NCI-H2081 (cell line): Measurements from ENCODE around the gene UNC13C.
"Not testable (repeated sequence)": the region's sequence is repeated elsewhere in the genome, so short reads cannot be mapped to it uniquely, and the experiment has no call there.

ENCODE experiments used
- DNase-seq, 2 experiments: peaks; one replicate each; lab custom pipeline; 2025; lab: John Stamatoyannopoulos, UW

Gene UNC13C

DNA sequence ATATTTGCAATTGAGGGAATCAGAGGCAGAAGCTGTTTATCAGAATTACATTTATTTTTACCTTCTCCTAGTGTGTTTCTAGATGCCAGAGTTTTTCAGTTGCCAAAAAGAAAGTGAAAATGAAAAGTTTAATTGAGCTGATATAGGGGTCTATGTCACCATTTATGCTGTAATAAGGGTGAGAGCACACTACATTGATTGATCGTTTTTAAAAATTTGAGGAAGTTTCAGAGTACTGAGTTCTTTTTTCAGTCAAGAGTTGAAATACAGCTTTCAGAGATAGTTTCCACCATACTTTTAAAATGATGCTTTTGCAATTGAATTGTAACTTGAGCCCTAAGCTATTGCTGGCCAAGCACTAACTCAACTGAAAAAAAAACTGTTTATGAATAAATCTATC is 326.9 kb downstream of the UNC13C start:
- no peak for DNase-seq

GRCh38 chr15:54307252-54307902 is 329.1 kb downstream of the UNC13C start:
- DNase-seq: no peak

DNA sequence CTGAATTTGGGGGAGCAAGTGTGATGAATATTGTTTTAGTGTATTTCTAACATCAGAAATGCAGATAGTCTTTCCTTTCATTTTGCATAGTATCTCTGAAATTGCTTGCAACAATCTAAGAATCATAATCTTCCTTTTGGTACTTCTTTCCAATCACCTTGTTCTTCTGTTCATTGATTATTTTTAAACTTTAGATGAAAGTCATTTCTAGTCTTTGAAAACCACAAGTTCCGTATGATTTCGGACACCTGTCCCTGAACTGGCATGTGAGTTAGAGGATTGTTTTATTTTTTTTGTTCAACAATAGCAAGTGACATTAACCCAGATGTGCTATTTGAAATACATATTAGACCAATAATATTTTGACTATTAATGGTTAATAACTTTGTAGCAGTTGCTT is 329.7 kb downstream of the UNC13C start:
- DNase-seq: no peak

DNA sequence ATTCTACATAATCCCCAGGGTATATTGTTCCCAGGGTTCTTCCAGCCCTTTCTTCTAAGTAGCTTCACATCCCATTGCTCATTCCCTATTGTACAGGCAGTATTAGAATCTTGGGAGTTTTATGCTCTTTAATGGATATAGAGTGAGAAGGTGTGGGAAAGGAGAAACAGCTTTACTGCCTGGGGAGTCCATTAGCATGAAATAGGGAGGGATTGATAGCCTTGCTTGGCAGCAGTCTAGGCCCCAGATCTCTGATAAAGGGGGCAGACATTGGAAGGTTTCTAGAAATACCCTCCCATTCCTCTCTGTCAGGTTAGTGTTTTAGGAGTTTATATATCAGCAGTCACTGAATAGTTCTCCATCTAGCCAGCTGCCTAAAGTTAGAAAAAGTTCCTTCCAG is 334.3 kb downstream of the UNC13C start:
- DNase-seq: no peak

- no peak for DNase-seq
Observed at GRCh38 chr15:54321426-54321825, 343.2 kb downstream of the UNC13C start.

GRCh38 chr15:54322341-54322740 is 344.1 kb downstream of the UNC13C start:
- no peak for DNase-seq

DNA sequence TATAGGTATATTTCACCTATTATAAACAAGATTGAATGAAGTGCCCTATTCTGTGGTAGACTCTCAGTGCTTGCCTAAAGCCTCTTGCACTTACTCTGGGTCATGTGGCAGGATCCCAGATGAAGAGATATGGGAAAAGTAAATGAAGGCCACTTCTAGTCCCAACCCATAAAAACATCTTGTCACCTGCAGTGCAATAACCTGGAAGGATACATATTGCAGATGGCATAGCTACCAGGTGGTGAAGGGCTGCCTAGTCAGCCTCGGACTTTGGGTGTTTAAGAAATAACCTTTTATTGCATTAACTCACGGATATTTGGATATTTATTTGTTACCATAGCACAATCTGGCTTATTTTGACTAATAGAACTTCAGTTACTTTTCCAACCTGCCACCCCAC is 367.1 kb downstream of the UNC13C start:
- DNase-seq: no peak

DNA sequence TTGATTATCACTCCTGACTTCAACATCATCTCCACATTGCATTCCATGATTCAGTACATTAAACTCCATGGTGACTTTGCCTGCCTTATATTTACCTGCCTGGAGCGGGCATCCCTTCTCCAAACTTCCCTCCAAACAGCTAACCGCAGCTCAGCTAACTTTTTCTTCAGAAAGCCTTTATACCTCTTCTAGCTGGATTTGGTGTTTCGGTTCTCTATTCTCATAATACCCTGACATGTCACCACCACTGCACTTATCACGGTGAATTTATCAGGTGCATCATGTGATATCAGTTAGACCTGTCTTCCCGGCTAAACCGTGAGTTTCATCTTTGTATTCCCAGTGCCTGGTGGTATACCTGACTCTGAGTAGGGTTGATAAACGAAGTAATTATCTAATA is 367.6 kb downstream of the UNC13C start:
- no peak for DNase-seq

DNA sequence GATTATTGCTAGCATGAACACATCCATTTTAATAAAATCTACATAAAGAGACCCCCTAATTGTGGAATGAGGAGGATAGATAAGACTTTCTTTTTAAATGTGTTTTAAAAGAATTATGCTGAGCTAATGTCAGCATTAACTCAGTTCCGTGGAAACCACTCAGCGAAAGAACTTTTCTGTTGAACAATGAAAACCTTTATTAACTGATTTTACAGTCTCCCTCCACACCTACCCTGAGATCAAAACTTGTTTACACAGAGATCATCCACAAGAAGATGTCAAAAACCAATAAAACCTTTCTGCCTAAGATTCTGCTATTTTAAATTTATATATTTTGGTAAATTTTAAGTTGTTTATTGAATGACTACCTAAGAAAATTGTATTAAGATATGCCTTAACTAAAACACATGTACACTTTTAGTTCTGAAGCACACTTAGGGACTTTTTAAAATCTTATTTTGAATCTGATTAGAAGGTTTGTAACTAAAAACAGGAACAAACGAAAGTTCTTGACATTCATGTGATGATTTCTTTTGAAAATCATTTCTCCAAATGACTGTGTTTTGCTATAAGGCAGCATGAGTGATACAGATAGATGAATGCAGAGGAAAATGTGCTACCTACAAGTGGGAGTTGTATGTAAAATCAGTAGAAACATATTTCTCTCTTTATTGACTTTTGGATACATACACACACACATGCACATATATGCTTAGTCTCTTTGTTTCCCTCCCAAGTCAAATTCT is 369.0 kb downstream of the UNC13C start:
- no peak for DNase-seq

DNA sequence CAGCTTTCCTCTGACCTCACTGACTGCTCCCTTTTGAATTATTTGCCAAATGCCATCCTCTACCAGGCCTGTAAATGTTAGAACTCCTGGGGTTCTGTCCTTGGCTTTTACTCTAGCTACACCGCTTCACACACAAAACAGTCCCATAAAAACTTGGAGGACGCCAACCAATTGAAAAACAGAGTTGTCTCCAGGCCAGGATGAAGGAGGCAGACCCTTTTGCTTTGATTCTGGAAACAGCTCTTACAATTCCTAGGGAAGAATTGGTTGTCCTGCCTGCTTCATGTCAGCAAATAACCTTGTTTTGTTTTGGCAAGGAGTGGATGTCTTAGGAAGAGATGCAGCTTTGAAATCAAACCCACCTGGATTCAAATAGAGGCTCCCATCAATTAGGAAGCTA is 375.5 kb downstream of the UNC13C start:
- no peak for DNase-seq

DNA sequence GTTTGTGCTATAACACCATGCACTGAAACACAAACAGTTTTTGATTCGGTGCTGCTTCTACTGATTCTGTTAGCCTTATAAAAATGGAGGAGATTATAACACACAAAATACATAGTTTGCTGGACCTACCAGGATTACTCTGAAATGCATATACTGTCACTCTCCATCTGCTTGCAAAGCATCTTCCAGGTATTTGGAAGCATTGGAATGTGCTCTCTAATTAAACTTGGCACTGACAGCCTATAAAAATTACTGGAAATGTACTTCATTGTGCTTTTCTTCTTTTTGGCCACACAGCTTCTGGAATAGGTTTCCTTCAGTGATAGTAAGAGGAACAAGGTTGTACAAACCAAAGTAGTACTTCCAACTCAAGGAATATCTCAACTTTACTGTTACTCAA is 376.1 kb downstream of the UNC13C start:
- no peak for DNase-seq

DNA sequence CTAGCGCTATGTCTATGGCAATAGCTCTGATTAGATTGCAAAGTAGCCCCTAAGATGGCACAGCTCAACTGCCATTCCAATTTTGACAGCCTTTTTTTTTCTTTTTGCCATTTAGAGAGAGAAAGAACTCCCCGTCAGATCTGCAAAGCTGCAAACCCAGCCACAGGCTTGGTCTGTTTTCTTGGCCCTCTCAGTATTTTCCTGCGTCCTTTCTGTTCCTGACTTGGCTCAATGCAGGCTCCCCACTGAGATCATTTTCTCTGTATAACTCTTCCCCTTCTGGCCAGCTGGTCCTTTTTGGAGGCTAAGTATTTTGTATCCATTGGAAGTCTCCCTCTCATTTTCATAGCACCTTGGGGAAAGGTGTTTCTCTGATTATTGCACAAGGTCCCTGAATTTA is 386.7 kb downstream of the UNC13C start:
- DNase-seq: no peak

- DNase-seq: no peak
Observed at GRCh38 chr15:54373332-54373731, 395.1 kb downstream of the UNC13C start.

DNA sequence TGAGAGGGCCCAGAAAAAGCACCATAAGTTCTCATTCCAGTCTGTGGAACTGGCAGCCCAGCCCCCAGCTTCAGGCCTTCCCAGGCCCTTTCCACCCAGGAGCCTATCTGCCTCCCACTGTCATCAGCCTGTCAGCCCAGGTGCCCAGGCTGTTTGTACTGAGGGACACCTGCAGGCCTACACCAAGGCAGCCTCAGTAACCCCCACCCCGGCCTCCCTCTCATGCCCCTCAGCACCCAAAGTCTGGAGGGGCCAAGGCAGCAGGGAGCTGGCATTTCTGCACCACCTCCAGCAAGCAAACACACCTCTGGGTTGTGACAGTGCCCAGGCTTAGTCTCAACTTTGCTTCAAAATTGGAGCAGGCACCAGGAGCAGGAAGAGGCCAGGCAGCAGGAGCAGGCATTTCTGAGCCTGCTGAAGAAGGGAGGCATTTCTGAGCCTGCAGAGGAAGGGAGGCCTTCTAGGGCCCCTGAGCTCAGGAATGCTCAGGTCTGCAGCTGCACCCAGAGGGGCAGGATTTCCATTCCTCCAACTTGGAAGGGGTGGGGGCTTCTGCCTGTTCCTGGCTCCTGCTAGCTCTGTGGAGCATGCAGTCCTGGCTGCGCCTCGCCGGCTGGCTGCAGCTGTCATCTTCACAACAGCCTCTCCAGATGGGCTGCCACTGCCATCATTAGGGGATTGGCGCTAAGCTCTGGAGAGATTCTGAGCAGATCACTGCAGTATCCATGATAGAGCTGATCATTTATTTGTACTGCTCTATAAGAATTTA is 396.1 kb downstream of the UNC13C start:
- DNase-seq: no peak

GRCh38 chr15:54387799-54388198 is 409.6 kb downstream of the UNC13C start:
- DNase-seq: no peak

- no peak for DNase-seq
Observed at GRCh38 chr15:54388746-54389145, 410.5 kb downstream of the UNC13C start.

DNA sequence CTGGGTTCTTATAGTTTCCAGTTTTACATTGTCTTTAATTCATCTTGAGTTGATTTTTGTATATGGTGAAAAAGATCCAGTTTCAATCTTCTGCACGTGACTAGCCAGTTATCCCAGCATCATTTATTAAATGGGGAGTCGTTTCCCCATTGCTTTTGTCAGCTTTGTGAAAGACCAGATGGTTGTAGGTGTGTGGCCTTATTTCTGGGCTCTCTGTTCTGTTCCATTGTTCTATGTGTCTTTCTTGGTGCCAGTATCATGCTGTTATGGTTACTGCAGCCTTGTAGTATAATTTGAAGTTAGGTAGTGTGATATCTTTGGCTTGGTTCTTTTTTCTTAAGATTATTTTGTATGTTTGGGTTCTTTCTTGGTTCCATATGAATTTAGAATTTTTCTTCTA is 432.2 kb downstream of the UNC13C start:
- no peak for DNase-seq

DNA sequence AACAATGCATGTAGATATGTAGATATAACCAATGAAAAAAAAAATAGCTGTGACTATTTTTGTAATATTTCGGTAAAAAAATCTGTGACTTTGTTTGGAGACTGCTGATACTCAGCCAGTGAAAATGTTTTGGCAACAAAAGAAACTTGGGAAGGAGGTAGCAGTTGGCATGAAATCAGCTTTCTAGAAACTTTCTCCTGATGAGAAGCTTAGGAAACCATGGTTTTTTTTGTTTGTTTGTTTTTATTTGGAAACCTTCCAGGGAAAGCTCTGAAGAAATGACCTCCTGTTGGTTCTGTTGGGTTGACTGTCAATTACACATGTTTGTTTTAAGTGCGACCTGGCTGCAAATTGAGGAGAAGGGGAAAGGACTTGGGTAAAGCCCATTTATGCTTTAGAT is 445.9 kb downstream of the UNC13C start:
- DNase-seq: no peak

DNA sequence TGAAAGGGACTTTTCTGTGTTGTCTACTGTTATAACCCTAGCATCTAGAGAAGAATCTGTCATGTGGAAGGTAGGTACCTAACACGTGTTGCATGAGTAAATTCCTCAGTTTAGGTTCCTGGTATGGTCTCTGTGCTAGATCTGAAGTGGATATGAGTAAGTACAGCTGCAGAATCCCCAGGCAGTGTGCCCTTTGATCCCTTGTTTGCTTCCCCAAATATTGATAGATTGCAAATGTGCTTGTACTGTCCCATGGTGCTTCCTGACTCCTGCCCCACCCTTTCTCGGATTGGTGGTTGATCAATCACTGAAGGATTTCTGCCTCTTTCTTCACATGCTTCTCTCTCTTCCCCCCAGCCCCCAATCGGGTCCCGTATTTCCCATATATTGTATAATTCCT is 450.4 kb downstream of the UNC13C start:
- no peak for DNase-seq

GRCh38 chr15:54450288-54450687 is 472.0 kb downstream of the UNC13C start:
- not testable (repeated sequence) for DNase-seq

GRCh38 chr15:54456413-54456812 is 478.2 kb downstream of the UNC13C start:
- no peak for DNase-seq

DNA sequence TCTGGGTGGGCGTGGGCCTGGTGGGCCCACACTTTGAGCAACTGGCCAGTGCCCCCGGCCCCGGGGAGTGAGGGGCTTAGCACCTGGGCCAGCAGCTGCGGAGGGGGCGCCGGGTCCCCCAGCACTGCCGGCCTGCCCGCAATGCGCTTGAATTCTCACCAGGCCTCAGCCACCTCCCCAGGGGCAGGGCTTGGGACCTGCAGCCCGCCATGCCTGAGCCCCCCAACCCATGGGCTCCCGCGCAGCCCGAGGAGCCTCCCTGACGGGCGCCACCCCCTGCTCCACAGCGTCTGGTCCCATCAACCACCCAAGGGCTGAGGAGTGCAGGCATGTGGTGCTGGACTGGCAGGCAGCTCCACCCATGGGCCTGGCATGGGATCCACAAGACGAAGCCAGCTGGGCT is 484.3 kb downstream of the UNC13C start:
- no peak for DNase-seq

- DNase-seq: no peak
Observed at GRCh38 chr15:54481819-54482218, 503.6 kb downstream of the UNC13C start.
